ENCODE results near the gene ZNF627.
A peak's percentile ranks its signal among the peaks of the same experiment; 100 is the strongest.
"Not testable (repeated sequence)": the region's sequence is repeated elsewhere in the genome, so short reads cannot be mapped to it uniquely, and the experiment has no call there.

The ZNF627 gene

DNA sequence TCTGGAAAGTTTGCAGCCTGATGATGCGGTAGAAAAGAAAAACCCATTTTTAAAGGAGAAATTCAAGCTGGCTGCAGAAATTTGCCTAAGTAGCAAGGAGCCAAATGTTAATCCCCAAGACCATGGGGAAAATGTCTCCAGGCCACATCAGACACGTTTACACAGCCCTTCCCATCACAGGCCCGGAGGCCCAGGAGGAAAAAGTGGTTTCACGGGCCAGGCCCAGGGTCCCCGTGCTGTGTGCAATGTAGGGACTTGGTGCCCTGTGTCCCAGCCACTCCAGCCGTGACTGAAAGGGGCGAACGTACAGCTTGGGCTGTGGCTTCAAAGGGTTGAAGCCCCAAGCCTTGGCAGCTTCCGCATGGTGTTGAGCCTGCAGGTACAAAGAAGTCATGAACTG lies 35.9 kb downstream of the ZNF627 start:
- no peak for DNase-seq

DNA sequence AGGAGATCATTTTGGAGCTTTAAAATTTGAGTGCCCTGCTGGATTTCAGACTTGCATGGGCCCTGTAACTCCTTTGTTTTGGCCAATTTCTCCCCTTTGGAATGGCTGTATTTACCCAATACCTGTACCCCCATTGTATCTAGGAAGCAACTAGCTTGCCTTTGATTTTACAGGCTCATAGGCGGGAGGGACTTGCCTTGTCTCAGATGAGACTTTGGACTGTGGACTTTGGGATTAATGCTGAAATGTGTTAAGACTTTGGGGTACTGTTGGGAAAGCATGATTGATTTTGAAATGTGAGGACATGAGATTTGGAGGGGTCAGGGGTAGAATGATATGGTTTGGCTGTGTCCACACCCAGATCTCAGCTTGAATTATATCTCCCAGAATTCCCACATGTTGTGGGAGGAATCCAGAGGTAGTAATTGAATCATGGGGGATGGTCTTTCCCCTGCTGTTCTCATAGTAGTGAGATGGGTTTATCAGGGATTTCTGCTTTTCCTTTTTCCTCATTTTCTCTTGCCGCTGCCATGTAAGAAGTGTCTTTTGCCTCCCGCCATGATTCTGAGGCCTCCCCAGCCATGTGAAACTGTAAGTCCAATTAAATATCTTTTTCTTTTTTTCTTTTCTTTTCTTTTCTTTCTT lies 36.9 kb downstream of the ZNF627 start:
- not testable (repeated sequence) for DNase-seq

DNA sequence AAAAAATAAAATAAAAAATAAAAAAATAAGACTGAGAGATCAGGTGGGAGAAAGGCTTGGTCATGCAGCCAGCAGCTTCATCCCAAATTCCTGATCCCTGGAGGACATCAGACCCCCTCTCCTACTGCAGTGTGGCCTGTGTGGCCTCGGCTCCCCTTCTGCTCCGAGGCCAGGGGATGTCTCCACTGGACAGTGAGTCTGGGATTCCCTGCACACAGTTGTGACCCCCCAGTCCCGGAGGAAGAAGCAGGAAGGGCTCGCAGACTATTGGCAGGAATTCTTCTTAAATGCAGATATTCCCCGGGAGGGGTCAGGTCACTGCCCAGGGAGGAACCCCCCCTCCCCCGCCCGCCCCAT lies 41.9 kb downstream of the ZNF627 start:
- no peak for DNase-seq

DNA sequence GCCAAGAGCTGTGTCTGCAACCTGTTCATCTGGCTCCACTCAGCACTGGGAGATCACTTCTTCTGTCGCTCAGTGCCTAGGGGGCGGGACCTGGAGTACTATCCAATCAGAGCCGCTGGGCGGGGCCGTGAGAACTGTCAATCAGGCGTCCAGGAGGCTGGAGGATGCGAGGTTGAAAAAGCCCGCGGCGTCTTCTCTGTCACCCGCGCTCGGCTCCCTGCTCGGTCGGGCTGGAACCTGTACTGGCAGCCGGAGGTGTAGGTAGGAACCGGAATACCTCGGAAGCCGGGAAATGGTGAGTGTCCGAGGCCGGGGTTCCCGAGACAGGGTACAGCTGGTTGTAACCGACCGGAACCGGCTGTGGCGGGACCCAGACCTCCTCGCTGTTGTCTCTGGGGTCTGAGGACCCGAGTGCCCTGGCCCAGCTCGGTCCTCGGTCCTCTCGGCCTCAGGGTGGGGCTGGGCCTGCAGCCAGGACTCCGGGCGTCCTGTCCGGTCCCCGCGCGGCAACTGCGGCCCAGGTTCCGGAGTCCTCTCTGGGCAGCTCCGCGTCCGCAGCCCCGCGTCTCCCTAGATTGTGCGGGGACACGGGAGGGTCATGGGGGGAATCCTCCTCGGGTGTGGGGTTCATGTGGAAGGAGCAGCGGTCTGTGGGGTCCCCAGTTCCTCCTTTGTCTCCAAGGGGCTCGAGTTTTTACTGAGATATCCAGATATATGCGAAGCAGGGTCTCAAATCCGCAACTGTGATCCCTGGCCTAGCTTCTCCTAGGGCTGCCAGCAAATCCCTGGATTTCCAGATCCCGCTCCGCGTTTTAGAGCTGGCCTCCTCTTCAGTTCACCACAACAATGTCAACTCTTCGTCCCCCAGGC lies 42.6 kb downstream of the ZNF627 start:
- DNase-seq: peak; percentile 81

DNA sequence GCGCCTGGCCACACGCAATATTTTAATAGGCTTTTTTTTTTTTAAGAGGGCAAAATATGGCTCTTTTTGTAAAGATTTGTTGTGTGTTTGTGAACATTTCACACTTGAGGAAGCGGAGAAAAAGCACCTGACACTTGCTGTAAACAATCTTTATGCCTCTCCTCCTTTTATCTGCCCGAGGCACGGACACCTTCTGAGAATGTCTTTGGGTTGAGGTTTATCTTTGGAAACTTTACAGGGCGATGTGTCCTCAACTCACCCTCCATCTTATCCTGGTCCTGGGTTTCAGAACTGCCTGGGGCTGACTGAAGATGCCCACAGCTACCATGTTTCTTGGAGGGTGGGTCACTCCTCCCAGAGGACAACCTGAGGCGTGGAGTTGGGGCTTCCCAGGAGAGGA lies 44.0 kb downstream of the ZNF627 start:
- no peak for DNase-seq

DNA sequence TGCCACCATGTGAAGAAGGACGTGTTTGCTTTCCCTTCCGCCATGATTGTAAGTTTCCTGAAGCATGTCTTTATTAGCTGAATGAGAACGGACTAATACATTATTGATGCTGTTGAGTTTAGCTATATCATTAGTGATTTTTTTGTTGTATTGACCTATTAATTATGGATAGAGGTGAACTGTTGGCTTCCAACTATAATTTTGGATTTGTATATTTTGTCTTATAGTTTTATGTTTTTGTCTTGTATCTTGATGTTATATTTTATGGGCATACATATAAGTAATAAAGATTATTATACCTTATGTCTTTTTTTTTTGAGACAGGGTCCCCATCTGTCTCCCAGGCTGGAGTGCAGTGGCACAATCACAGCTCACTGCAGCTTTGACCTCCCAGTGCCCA lies 45.6 kb downstream of the ZNF627 start:
- DNase-seq: no peak

DNA sequence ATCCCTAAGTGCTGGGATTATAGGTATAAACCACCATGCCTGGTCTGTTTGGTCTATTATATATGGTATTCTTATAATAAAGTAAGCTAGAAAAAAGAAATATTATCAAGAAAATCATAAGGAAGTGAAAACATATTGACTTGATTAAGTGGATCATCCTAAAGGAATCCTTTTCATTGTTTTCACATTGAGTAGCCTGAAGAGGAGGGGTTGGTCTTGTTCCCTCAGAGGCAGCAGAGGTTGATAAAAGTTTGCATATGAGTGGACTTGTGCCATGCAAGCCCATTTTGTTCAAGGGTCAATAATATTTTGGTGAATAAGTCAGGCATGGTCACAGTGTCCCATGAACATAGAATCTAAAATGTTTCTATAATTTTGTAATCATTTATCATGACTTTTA lies 52.7 kb downstream of the ZNF627 start:
- no peak for DNase-seq

DNA sequence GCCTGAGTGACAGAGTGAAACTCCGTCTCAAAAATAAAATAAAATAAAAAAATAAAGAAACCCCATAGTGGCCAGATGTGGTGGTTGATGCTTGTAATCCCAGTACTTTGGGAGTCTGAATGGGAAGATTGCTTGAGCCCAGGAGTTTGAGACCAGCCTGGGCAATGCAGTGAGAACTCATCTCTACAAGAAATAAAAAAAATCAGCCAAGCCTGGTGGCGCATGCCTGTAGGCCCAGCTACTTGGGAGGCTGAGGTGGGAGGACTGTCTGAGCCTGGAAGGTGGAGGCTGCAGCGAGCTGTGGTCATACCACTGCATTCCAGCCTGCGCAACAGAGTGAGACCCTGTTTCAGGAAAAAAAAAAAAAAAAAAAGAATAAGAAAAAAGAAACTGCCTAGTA lies 53.8 kb downstream of the ZNF627 start:
- no peak for DNase-seq

DNA sequence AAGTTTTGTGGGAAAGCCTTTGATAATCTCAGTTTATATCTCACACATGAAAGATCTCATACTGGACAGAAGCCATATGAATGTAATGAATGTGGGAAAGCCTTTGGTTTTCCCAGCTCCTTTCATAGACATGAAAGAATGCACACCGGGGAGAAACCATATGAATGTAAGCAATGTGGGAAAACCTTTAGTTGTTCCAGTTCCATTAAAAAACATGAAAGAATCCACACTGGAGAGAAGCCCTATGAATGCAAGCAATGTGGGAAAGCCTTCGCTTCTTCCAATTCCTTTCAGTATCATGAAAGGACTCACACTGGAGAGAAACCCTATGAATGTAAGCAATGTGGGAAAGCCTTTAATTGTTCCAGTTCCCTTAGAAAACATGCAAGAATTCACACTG lies 54.8 kb downstream of the ZNF627 start:
- no peak for DNase-seq

DNA sequence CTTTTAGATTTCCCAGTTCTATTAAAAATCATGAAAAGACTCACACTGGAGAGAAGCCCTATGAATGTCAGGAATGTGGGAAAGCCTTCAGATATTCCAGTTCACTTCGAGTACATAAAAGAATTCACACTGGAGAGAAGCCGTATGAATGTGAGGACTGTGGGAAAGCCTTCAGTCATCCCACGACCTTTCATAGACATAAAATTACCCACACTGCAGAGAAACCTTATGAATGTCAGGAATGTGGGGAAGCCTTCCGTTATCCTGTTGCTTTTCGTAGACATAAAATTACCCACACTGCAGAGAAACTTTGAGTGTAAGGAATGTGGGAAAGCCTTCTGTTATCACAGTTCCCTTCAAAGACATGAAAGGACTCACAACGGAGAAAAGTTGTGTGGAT lies 55.2 kb downstream of the ZNF627 start:
- DNase-seq: no peak

DNA sequence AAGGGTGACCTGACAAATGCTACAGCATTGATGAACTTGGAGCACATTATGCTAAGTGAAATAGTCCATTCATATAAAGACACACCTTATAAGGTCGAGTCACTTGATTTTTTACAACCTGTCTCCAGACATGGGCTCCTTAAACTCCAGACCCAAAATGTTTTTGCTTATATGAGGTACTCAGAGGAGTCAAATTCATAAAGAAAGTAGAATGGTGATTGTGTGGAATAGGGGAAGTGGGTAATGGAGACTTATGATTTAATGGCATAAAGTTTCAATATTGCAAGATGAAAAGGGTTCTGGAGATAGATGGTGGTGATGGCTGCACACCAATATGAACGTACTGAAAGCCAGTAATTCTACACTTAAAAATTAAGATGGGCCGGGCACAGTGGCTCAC lies 59.3 kb downstream of the ZNF627 start:
- DNase-seq: no peak

DNA sequence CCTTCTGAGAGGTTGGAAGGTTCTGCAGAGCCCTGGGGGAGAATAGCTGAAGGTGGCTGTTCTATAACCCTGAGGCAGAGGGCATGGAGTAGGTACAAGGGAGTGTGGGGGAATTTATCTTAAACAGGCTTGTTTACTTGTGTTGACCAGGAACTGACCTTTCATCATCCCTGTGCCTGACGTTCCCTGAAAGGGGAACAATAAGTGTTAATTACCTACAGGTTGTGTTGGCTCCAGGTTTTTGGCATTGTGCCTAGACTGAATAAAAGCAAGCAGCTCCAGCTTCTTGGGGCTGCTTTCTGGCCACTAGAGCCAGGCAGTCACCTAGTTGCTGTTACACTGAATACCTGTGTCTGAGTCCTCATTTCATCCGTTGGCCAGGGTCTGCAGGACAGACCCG lies 60.0 kb downstream of the ZNF627 start:
- no peak for DNase-seq

DNA sequence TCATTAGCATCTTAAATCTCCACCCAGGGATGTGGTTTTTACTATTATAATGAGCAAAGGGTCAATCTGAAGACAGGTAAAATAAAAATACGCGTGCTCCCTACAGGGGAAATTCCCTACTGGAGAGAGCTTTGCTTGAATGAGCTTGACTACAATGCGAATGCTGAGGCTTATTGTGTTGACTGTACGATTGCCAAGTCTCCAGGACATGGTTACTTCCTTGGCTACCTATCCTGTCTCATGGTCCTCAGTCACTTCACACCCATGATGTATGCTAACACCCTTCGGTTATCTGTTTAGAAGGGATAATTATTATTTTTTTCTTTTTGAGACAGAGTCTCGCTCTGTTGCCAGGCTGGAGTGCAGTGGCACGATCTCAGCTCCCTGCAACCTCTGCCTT lies 61.7 kb downstream of the ZNF627 start:
- no peak for DNase-seq

DNA sequence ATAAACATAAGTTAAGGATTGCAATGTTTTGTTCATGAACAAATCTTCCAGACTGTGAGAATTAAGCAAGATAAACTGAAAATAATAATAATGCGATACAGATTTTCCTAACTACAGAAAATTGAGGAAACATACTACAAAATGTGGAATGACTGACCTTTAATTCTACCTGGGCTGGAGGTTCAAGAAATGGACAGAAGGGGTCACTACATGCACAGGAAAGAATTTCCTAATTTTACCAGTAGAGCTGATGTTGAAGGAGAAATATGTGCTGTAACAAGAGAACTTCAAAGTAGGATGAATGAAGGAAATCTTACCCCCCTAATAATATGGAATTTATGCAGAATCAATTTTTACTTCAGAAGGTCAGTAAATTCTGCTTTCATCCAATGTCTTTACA lies 62.3 kb downstream of the ZNF627 start:
- no peak for DNase-seq

DNA sequence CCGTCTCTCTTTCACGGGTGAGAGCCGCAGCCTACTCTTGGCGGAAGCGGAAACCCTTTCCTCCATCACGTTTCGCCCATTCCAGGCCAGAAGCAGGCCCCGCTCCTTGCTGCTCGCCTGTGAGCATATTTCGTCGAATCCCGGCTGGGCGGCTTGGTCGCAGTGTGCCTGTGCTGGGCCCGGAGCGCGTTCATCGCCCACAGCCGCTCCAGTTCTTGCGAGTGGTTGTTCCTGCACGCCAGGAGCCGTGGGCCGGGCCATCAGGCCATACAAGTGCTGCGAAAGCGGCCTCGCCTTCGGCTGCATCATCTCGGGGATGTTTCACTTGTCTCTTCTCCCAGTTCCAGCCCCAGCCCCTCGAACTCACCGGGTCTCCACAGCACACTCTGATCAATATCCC lies 65.0 kb downstream of the ZNF627 start:
- no peak for DNase-seq

DNA sequence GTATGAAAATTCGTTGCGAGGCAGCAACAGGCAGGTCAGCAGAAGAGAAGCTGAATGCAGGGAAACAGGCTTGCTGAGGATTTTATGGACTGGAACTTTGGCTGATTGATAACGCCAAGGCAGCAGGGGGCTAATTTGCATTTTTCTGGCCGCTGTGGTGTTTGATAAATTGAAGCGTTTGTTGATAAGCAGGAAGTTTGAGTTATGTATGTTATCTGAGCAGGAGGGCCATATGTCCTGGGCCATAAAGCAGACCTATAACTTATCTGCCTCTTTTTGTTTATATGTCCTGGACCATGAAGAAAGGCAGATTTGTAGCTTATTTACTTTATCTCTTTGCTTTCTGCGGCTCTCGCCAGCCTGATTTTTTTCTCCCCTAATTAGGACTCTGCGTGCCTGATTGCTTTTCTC lies 65.9 kb downstream of the ZNF627 start:
- no peak for DNase-seq
